ENCODE data around the gene ELP4.

DNA sequence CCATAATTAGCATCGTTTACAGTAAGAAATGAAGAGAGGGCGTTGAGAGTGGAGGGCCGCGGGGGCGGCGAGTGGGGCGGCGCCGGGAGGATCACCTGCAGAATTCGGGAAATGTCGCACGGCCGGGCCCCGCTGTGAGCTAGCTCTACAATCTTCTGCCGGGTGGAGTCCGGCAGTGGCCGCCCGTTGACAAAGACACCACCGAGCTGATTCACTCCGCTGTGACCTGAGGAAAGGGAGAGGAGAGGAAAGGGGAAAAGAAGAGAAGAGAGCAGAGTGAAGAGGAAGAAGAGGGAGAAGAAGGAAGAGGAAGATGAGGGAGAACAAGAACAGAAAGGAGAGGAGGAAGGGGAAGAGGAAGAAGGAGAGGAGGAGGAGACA is 293.0 kb downstream of the ELP4 start:
- TF ChIP-seq, protein P1, sequence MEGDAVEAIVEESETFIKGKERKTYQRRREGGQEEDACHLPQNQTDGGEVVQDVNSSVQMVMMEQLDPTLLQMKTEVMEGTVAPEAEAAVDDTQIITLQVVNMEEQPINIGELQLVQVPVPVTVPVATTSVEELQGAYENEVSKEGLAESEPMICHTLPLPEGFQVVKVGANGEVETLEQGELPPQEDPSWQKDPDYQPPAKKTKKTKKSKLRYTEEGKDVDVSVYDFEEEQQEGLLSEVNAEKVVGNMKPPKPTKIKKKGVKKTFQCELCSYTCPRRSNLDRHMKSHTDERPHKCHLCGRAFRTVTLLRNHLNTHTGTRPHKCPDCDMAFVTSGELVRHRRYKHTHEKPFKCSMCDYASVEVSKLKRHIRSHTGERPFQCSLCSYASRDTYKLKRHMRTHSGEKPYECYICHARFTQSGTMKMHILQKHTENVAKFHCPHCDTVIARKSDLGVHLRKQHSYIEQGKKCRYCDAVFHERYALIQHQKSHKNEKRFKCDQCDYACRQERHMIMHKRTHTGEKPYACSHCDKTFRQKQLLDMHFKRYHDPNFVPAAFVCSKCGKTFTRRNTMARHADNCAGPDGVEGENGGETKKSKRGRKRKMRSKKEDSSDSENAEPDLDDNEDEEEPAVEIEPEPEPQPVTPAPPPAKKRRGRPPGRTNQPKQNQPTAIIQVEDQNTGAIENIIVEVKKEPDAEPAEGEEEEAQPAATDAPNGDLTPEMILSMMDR (IDR thresholded peaks at IDR 0.05 in 4 of 5, conservative IDR thresholded peaks at IDR 0.05 in 1 of 5), result no peak
- no peak for TF ChIP-seq POLR2A (IDR thresholded peaks at IDR 0.05)
